ENCODE results near the gene JAKMIP2.
"Not testable (repeated sequence)": the region's sequence is repeated elsewhere in the genome, so short reads cannot be mapped to it uniquely, and the experiment has no call there.

Gene JAKMIP2

GRCh38 chr5:147557876-147558745 is 224.4 kb downstream of the JAKMIP2 start:
- no peak for DNase-seq (ENCODE audit: low read depth)

DNA sequence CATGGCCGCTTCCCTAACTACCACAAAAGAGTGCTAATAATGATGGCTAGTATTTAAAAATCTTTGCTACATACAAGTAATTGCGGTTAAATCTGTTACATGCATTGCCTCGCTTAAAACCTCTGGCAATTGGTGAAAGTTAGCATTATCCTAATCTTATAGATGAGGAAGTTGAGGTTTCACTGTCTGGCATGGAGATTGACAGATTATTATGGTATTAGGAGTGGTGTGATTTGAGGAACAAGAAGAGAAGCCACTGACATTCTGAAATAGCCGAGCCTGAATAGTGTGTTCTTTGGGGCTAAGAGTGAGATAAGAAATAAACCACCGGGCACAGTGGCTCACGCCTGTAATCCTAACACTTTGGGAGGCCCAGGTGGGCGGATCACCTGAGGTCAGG is 227.4 kb downstream of the JAKMIP2 start:
- DNase-seq (ENCODE audit: low read depth), result no peak

DNA sequence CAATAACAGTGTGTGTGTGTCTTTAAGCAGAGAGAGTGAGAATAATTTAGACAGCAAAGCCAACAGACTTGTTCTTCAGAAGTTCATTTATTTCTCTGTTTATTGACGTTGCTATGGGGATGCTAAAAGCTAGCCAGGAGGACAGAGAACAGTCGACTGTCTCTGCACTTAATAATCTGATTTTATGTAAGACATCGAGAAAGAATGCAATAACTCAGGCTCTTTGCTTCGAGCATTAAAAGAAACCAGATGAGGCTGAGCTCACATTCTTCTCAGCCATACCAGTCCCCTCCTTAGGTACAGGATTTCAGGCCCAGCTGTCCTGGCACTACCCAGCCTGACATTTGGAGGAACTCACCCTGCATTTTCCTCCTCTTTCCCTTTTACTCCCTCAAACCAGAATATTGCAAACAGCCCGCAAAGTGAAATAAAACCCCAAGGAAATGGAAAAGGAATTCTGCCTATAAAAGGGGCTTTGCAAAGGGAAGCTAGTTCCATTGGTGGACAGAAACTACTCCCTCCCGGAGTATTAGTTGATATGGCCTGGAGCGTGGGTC is 228.2 kb downstream of the JAKMIP2 start:
- DNase-seq (ENCODE audit: low read depth), result peak; percentile 94

- DNase-seq (ENCODE audit: low read depth), result not testable (repeated sequence)
Observed at GRCh38 chr5:147553817-147554216, 228.7 kb downstream of the JAKMIP2 start.

DNA sequence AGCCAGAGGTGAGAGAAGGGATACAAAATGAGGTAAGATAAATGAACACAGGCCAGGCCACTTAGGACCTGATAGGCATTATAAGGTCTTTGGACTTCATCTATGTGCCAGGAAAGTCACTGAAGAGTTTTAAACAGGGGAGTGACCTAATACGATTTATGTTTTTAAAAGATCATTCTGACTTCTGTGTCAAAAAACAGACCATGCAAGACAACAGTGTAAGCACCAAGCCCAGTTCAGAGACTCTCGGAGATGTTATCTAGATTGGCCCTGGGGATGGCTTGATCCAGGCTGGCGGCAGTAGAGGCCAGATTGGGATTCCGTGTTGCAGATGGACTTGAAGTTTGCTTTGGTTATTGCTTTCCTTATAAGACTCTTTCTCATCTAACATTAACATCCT is 229.6 kb downstream of the JAKMIP2 start:
- DNase-seq (ENCODE audit: low read depth), result no peak

DNA sequence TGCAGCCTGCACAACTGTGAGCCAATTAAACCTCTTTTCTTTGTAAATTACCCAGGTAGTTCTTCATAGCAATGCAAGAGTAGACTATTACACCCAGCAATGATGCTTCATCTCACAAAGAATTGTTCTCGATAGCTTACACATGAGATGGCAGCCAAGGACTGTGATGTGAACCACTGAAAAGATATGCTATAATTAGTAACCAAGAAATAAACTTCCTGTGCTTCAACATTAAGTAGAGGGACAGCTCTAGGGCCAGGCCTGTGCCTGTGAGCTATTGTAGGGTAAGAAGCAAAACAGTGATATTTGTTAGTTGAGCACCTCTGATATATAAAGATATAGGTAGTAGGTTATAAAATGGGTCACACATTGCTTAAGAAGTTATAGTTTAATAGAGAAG is 230.9 kb downstream of the JAKMIP2 start:
- DNase-seq (ENCODE audit: low read depth), result no peak

- DNase-seq (ENCODE audit: low read depth), result no peak
Observed at GRCh38 chr5:147547730-147548129, 234.8 kb downstream of the JAKMIP2 start.

DNA sequence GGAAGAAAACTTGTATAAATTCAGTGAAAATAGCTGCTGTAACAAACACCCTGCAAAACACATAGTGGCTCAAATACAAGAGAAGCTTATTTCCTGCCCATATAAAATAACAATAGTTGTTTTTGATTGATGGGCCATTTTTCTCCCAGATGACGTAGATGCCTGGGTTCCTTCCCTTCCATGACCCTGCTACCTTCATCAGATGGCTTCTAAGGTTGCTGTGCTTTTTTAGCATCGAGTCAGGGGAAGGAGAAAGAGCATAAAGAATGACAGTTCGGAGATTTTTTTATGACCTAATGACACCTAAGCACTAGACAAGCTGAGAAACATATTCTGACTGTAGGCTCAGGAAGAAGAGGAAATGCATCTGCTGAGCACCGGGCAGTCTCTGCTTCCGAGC is 238.0 kb downstream of the JAKMIP2 start:
- DNase-seq (ENCODE audit: low read depth), result no peak

DNA sequence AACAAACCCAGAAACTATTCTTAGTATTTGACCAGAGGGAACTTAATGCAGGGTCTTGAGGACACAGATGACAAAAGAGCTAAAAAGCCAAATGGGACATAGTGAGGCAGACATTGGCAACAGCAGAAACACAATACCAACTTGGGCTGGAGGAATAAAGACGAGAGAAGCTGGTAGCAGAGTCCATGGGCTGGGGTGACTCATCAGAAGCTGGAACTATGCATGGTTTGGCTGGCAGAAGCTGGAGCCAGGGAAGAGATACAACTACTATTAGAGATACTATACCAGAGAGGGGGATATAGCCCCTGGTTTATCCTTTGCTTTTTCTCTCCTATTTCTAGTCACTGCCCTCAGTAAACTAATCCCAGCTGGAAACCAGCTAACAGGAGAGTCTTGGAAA is 243.5 kb downstream of the JAKMIP2 start:
- no peak for DNase-seq (ENCODE audit: low read depth)

- no peak for DNase-seq (ENCODE audit: low read depth)
Observed at GRCh38 chr5:147538236-147538635, 244.3 kb downstream of the JAKMIP2 start.

All from GM04503 (cell line).